ENCODE data around the gene TNS3. TPM values are rescaled to one million over a fixed set of nuclear protein-coding genes. Genes with fewer than 3 reads are reported as not detected.

The TNS3 gene
- total and polyA plus RNA-seq, 2 donors (not counting 1 experiment from before 2014, with no cell fraction given) = 11.4 to 77.5 TPM

DNA sequence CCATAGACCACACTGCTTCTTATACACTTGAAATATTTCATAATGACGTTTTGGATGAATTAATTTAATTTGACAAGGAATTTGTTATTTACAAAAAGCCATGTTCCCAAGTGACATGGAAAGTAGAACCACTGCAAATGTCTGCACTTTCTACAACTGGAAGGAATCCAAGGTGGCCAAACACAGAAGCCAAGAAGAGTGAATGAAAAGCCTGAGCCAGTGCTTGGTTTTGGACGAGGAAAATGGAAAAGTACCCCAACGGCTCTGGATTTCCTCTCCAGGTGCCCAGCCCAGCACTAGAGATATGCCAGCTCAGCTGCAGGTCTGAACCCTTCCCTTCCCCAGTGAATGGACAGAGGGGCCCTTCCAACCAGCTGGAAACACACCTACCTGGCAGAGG lies 279.4 kb downstream of the TNS3 start:
- intact Hi-C loops (cut with micrococcal nuclease) = no loop called here

DNA sequence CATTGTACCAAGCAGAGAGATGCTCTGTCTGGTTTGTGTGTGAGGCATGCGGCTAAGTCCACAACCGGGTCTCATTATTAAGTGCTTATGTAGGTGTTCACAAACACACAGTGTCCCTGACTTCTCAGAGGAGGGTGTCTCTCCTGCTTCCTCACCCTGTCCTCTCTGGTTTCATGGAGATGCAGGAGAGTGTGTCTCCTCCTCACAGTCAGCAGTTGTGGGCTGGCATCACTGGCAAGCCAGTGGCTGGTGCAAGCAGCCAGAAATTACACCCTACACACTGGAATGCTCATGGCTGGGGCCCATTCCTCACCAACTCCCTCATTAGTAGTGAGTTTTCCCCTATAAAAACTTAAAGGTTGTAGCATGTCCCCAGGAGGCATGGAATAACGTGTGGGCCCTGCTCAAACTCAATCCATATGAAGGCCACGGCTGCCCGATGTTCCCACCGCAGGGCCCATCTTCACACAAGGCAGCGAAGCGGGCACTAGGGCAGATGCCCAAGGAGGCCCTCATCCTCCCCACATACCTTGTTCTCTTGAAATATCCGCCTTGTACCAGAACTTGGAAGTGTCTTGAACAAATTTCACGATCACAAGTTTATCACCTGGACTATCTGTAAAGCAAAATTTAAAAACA lies 280.1 kb downstream of the TNS3 start:
- Histone ChIP-seq H3K4me3 (ENCODE audit: control extremely low read depth in 1 of 5, extremely low read depth in 1 of 5, insufficient read depth in 1 of 5, low read depth in 2 of 5, low read length in 4 of 5) (no peak overlapping the region), H2AFZ (ENCODE audit: insufficient read depth, low read depth, low read length, poor library complexity, severe bottlenecking) (no peak overlapping the region), H3K27me3 (replicated peaks in 1 of 4; ENCODE audit: control extremely low read depth in 1 of 4, control insufficient read depth in 3 of 4, insufficient read depth in 4 of 4, low read length in 3 of 4) (no peaks in the 10 kb centered on the region), H3K9ac (ENCODE audit: low read length) (no peak overlapping the region), H3K4me1 (ENCODE audit: control insufficient read depth in 2 of 2, insufficient read depth in 2 of 2, low read length in 2 of 2) (no peaks in the 10 kb centered on the region), H3K4me2 (replicated peaks; ENCODE audit: low read depth, low read length, poor library complexity, severe bottlenecking) (no peak overlapping the region), H3K27ac (ENCODE audit: low read length in 2 of 2) (no peak overlapping the region), H3K79me2 (ENCODE audit: control insufficient read depth, insufficient read depth, low read length) (no peaks in the 10 kb centered on the region), H3K9me3 (ENCODE audit: control extremely low read depth in 1 of 3, control insufficient read depth in 2 of 3, insufficient read depth in 1 of 3, low read length in 2 of 3) (no peaks in the 10 kb centered on the region), H4K20me1 (ENCODE audit: control insufficient read depth, insufficient read depth, low read length, poor library complexity, severe bottlenecking) (no peaks in the 10 kb centered on the region), H3K36me3 (replicated peaks in 1 of 2; ENCODE audit: control extremely low read depth in 1 of 2, control insufficient read depth in 1 of 2, extremely low read depth in 1 of 2, insufficient read depth in 2 of 2, low read length in 1 of 2) (peaks cover 0 to 31% of the 10 kb centered on the region in 2 experiments)
- H3K9me3 Mint-ChIP-seq (ENCODE audit: insufficient read depth) = no peaks in the 10 kb centered on the region
- TF ChIP-seq, protein P1, sequence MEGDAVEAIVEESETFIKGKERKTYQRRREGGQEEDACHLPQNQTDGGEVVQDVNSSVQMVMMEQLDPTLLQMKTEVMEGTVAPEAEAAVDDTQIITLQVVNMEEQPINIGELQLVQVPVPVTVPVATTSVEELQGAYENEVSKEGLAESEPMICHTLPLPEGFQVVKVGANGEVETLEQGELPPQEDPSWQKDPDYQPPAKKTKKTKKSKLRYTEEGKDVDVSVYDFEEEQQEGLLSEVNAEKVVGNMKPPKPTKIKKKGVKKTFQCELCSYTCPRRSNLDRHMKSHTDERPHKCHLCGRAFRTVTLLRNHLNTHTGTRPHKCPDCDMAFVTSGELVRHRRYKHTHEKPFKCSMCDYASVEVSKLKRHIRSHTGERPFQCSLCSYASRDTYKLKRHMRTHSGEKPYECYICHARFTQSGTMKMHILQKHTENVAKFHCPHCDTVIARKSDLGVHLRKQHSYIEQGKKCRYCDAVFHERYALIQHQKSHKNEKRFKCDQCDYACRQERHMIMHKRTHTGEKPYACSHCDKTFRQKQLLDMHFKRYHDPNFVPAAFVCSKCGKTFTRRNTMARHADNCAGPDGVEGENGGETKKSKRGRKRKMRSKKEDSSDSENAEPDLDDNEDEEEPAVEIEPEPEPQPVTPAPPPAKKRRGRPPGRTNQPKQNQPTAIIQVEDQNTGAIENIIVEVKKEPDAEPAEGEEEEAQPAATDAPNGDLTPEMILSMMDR (IDR thresholded peaks at IDR 0.05) = no peak
- H3K4me3 Mint-ChIP-seq = no peak overlapping the region
- intact Hi-C loops (cut with micrococcal nuclease) = no loop called here
- POLR2A ChIA-PET = interaction anchor here (0.7 kb wide), 1 partner anchor 9 kb away, joined by 6 read pairs; no protein-coding TSS in a partner anchor
- H3K4me1 Mint-ChIP-seq = no peaks in the 10 kb centered on the region
- H3K27ac Mint-ChIP-seq = no peak overlapping the region
- no peak for ATAC-seq (ENCODE audit: low read depth)
- H3K27me3 Mint-ChIP-seq = no peaks in the 10 kb centered on the region
- no peak for DNase-seq
- WGBS (ENCODE audit: insufficient coverage) = 100% methylated on average over 8 of the region's 10 CpGs
- CTCF ChIA-PET = no interaction called here

More for the DNA sequence above, 279.4 kb downstream of the TNS3 start:
- TF ChIP-seq, protein P1 (IDR thresholded peaks at IDR 0.05) = no peak
- no peak for TF ChIP-seq EZH2 (IDR thresholded peaks at IDR 0.05; ENCODE audit: borderline replicate concordance, insufficient read depth, low read depth, low read length, poor library complexity, severe bottlenecking)
- Histone ChIP-seq H3K79me2 (ENCODE audit: control insufficient read depth, insufficient read depth, low read length) (no peaks in the 10 kb centered on the region), H3K36me3 (replicated peaks in 1 of 2; ENCODE audit: control extremely low read depth in 1 of 2, control insufficient read depth in 1 of 2, extremely low read depth in 1 of 2, insufficient read depth in 2 of 2, low read length in 1 of 2) (peaks cover 0 to 31% of the 10 kb centered on the region in 2 experiments), H3K4me2 (replicated peaks; ENCODE audit: low read depth, low read length, poor library complexity, severe bottlenecking) (no peak overlapping the region), H3K4me3 (ENCODE audit: control extremely low read depth in 1 of 5, extremely low read depth in 1 of 5, insufficient read depth in 1 of 5, low read depth in 2 of 5, low read length in 4 of 5) (no peak overlapping the region), H4K20me1 (ENCODE audit: control insufficient read depth, insufficient read depth, low read length, poor library complexity, severe bottlenecking) (no peaks in the 10 kb centered on the region), H3K9me3 (ENCODE audit: control extremely low read depth in 1 of 3, control insufficient read depth in 2 of 3, insufficient read depth in 1 of 3, low read length in 2 of 3) (no peaks in the 10 kb centered on the region), H3K9ac (ENCODE audit: low read length) (no peak overlapping the region), H3K27ac (ENCODE audit: low read length in 2 of 2) (no peak overlapping the region), H2AFZ (ENCODE audit: insufficient read depth, low read depth, low read length, poor library complexity, severe bottlenecking) (no peak overlapping the region), H3K27me3 (replicated peaks in 1 of 4; ENCODE audit: control extremely low read depth in 1 of 4, control insufficient read depth in 3 of 4, insufficient read depth in 4 of 4, low read length in 3 of 4) (no peaks in the 10 kb centered on the region), H3K4me1 (ENCODE audit: control insufficient read depth in 2 of 2, insufficient read depth in 2 of 2, low read length in 2 of 2) (no peaks in the 10 kb centered on the region)
- Mint-ChIP-seq H3K27me3 (no peaks in the 10 kb centered on the region), H3K4me1 (no peaks in the 10 kb centered on the region), H3K27ac (no peak overlapping the region), H3K9me3 (ENCODE audit: insufficient read depth) (no peaks in the 10 kb centered on the region), H3K4me3 (no peak overlapping the region)
- ATAC-seq (ENCODE audit: low read depth) (no peak), DNase-seq (no peak)
- ChIA-PET CTCF (no interaction called here), POLR2A (no interaction called here)
- 96% methylated on average over 2 of the region's 3 CpGs for WGBS (ENCODE audit: insufficient coverage)

Data from B cell (primary cell).